HepG2 (cell line): Measurements from ENCODE around the gene RHD. TPM values are rescaled to one million over a fixed set of nuclear protein-coding genes. Genes with fewer than 3 reads are reported as not detected.
A peak's percentile ranks its signal among the peaks of the same experiment; 100 is the strongest.

Experiments used
- BHLHE40 ChIP-seq: IDR thresholded peaks from 2 replicates; pipeline ENCODE4 v1.6.1; 2011; ENCODE audit warnings: low read length, improper control_type of control experiment
- GATA4 ChIP-seq: sonication (generic); IDR thresholded peaks from 2 replicates; pipeline ENCODE4 v1.6.1; 2016; ENCODE audit warnings: antibody characterized with exemption, low read depth, borderline replicate concordance
- HNRNPH1 ChIP-seq: fragments of 200-400 bp; formaldehyde crosslinking; optimal IDR thresholded peaks from 2 replicates; pipeline ENCODE3; 2017; ENCODE audit warnings: mild to moderate bottlenecking, low read depth, low read length
- MAZ ChIP-seq, 2 experiments: sonication (generic) in 1 of 2; formaldehyde crosslinking in 1 of 2; IDR thresholded peaks; 2 replicates each; pipeline versions ENCODE4 v1.5.0 to v1.6.1; 2012 to 2020; ENCODE audit warnings: low read depth in 2 of 2, mild to moderate bottlenecking in 2 of 2, borderline replicate concordance in 1 of 2, improper control_type of control experiment in 1 of 2, low read length in 1 of 2, missing genetic modification reagents in 1 of 2, moderate library complexity in 1 of 2
- NFYC ChIP-seq: IDR thresholded peaks from 2 replicates; pipeline ENCODE4 v1.6.1; 2016; ENCODE audit warnings: missing genetic modification reagents, missing compliant biosample characterization
- PHF20 ChIP-seq: sonication (generic); formaldehyde crosslinking; IDR thresholded peaks from 2 replicates; pipeline ENCODE4 v1.5.0; 2020; ENCODE audit warnings: mild to moderate bottlenecking, missing genetic modification reagents
- PHF5A ChIP-seq: IDR thresholded peaks from one replicate; pipeline ENCODE4 v1.6.1; 2018; ENCODE audit warnings: low read depth, missing genetic modification reagents; ENCODE audit not compliant: unreplicated experiment
- SIN3A ChIP-seq: IDR thresholded peaks from 2 replicates; pipeline ENCODE4 v1.6.1; 2011; ENCODE audit warnings: low read depth, mild to moderate bottlenecking, control low read depth, low read length, borderline replicate concordance
- YEATS4 ChIP-seq: sonication (generic); formaldehyde crosslinking; IDR thresholded peaks from 2 replicates; pipeline ENCODE4 v1.4.0; 2020; ENCODE audit warnings: missing genetic modification reagents, borderline replicate concordance
- ZFY ChIP-seq: sonication (generic); formaldehyde crosslinking; IDR thresholded peaks from 2 replicates; pipeline ENCODE4 v1.4.0; 2020; ENCODE audit warnings: missing genetic modification reagents
- ZIK1 ChIP-seq: sonication (generic); formaldehyde crosslinking; IDR thresholded peaks from 2 replicates; pipeline ENCODE4 v1.5.0; 2020; ENCODE audit warnings: mild to moderate bottlenecking, low read depth, missing genetic modification reagents, borderline replicate concordance
- ZNF598 ChIP-seq: sonication (generic); formaldehyde crosslinking; IDR thresholded peaks from 2 replicates; pipeline ENCODE4 v1.5.1; 2020; ENCODE audit warnings: mild to moderate bottlenecking, missing genetic modification reagents, borderline replicate concordance
- ZNF629 ChIP-seq: sonication (generic); formaldehyde crosslinking; conservative IDR thresholded peaks from 2 replicates; pipeline ENCODE4 v1.5.0; 2020; ENCODE audit warnings: missing genetic modification reagents
- ZNF709 ChIP-seq: sonication (generic); formaldehyde crosslinking; IDR thresholded peaks from 2 replicates; pipeline ENCODE4 v1.5.0; 2020; ENCODE audit warnings: mild to moderate bottlenecking, missing genetic modification reagents
- ZNF770 ChIP-seq: sonication (generic); formaldehyde crosslinking; IDR thresholded peaks from 2 replicates; pipeline ENCODE4 v1.5.0; 2020; ENCODE audit warnings: mild to moderate bottlenecking, missing genetic modification reagents
- ZNF776 ChIP-seq: sonication (generic); formaldehyde crosslinking; IDR thresholded peaks from 2 replicates; pipeline ENCODE4 v1.4.0; 2020; ENCODE audit warnings: mild to moderate bottlenecking, missing genetic modification reagents
- polyA plus RNA-seq, 8 experiments: library from polyadenylated mRNA; depleted of rRNA in 3 of 8; stranded (reverse) in 7 of 8; unstranded in 1 of 8; fragments of >200 nt; fragmentation: Illumina TruSeq in 4 of 8; extraction: Trizol in 4 of 8; gene quantifications; 2 replicates each; pipeline versions ENCODE4 v1.2.1 to v1.2.3, GENCODE V29; 2011 to 2016; ENCODE audit warnings: low read depth in 4 of 8, missing spikeins in 1 of 8, mixed read lengths in 1 of 8; ENCODE audit not compliant: insufficient read depth in 1 of 8
- total RNA-seq, 5 experiments: library from RNA; depleted of rRNA; stranded (reverse); fragments of >200 nt; fragmentation: Illumina TruSeq; extraction: Trizol; gene quantifications; 2 replicates each; pipeline ENCODE4 v1.2.3, GENCODE V29; 2016; ENCODE audit warnings: low read depth in 1 of 5
- TF ChIP-seq, protein P1 (sequence below): sonication (generic); formaldehyde crosslinking; IDR thresholded peaks from 2 replicates; pipeline ENCODE4 v1.8.1; 2023; ENCODE audit warnings: mild to moderate bottlenecking, missing genetic modification reagents, borderline replicate concordance
- TF ChIP-seq, protein P2 (sequence below): sonication (generic); formaldehyde crosslinking; IDR thresholded peaks from 2 replicates; pipeline ENCODE4 v1.4.0; 2020; ENCODE audit warnings: mild to moderate bottlenecking, missing genetic modification reagents

Gene RHD
- total and polyA plus RNA-seq, 2 of the 13 experiments (the other 11 are each of a cell fraction or from before 2014, with no cell fraction given), result not detected

DNA sequence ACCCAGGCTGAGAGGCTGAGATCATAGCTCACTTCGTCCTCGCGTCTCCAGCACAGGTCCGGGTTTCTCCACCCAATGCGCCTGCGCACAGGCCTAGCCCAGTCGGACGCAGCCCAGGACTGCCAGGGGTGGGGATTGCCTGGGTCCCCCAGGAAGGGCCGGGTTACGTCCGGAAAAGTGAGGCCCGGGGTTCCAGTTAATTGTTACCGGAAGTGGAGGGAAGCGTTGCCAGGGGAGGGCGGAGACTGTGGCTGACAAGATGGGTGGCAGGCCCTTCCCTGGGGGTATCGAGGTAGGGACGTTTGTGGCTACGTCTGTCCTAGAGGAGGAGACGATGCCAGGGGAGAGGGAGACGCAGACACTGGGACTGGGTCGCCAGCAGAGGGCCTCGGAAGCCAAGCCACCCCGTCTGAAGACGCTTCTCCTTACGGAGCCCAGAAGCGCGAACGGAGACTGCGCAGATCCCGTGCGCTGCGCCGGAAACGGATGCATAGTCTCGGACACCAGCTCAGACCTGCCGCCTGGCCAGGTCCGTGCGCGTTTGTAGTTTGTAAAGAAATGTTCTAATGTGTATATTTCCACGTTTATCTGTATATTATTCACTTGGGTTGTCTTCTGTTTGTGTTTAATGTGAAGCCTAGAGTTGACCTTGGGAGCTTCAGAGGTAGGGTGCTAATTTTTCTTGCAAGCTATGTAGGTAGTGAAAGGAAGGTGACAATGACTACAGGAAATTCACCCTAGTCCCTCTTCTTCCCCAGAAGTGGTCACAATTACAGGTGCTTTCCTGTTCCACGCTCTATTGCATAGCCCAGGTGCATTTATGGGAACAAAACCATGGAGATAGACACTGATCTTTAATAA lies 32.4 kb upstream of the RHD start (continued):
- TF ChIP-seq GATA4 (peak; percentile 63; the same call in 1 of the 2 replicates), YEATS4 (CRISPR knock-in tag) (no peak), NFYC (CRISPR knock-in tag) (no peak), ZNF629 (CRISPR knock-in tag) (no peak), PHF20 (CRISPR knock-in tag) (peak; percentile 79), ZNF776 (CRISPR knock-in tag) (peak; percentile 67; the same call in 1 of the 2 replicates), MAZ (IDR thresholded peaks at IDR 0.05; ENCODE audit: borderline replicate concordance, low read depth, low read length) (no peak), MAZ (CRISPR knock-in tag; IDR thresholded peaks at IDR 0.05; ENCODE audit: low read depth) (no peak; the same call in 1 of the 2 replicates), ZFY (CRISPR knock-in tag) (peak; percentile 80), ZNF598 (CRISPR knock-in tag) (no peak), HNRNPH1 (peak; percentile 65), SIN3A (peak; percentile 92; the same call in 1 of the 2 replicates), BHLHE40 (no peak), ZNF770 (CRISPR knock-in tag) (no peak), PHF5A (no peak), ZIK1 (CRISPR knock-in tag) (0 out of 2 replicates have a peak, but pooled peaks have one; percentile 29), ZNF709 (no peak)
- TF ChIP-seq, protein P1, sequence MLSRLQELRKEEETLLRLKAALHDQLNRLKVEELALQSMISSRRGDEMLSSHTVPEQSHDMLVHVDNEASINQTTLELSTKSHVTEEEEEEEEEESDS (CRISPR knock-in tag), result no peak
- TF ChIP-seq, protein P2, sequence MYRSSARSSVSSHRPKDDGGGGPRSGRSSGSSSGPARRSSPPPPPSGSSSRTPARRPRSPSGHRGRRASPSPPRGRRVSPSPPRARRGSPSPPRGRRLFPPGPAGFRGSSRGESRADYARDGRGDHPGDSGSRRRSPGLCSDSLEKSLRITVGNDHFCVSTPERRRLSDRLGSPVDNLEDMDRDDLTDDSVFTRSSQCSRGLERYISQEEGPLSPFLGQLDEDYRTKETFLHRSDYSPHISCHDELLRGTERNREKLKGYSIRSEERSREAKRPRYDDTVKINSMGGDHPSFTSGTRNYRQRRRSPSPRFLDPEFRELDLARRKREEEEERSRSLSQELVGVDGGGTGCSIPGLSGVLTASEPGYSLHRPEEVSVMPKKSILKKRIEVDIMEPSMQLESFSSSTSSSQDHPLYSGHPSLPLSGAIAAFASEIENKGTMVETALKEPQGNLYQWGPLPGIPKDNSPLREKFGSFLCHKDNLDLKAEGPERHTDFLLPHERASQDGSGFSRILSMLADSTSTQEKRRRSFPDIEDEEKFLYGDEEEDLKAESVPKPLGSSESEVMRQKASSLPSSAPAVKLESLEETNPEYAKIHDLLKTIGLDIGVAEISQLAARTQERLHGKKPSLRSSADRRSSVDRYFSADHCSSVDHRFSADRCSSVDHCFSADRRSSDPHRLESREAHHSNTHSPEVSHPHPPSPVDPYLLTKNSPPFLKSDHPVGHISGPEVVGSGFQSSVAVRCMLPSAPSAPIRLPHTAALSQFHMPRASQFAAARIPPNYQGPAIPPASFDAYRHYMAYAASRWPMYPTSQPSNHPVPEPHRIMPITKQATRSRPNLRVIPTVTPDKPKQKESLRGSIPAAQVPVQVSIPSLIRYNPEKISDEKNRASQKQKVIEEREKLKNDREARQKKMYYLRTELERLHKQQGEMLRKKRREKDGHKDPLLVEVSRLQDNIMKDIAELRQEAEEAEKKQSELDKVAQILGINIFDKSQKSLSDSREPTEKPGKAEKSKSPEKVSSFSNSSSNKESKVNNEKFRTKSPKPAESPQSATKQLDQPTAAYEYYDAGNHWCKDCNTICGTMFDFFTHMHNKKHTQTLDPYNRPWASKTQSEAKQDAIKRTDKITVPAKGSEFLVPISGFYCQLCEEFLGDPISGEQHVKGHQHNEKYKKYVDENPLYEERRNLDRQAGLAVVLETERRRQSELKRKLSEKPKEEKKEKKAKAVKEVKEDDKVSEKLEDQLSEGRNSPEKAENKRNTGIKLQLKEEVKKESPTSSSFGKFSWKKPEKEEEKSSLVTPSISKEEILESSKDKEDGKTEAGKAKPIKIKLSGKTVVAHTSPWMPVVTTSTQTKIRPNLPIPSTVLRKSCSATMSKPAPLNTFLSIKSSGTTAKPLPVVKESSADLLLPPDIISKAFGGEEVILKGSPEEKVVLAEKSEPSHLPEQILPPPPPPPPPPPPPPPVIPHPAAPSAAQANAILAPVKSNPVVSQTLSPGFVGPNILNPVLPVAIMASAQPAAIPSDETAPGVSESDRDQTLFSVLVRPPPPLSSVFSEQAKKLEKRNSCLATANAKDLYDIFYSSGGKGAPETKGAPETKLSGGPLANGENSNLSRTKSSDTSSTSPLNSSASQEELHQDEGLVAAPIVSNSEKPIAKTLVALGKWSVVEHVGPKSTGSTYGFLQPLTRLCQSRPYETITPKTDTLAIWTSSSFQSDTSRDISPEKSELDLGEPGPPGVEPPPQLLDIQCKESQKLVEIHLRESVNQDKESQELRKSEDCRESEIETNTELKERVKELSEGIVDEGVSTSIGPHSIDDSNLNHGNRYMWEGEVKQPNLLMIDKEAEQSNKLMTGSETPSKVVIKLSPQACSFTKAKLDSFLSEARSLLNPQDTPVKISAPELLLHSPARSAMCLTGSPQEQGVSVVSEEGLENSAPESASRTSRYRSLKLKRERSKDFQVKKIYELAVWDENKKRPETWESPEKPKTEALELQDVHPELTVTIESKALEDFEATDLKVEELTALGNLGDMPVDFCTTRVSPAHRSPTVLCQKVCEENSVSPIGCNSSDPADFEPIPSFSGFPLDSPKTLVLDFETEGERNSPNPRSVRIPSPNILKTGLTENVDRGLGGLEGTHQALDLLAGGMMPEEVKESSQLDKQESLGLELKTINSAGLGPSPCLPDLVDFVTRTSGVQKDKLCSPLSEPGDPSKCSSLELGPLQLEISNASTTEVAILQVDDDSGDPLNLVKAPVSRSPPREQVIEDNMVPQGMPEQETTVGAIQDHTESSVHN (CRISPR knock-in tag), result 0 out of 2 replicates have a peak, but pooled peaks have one; percentile 55
